ENCODE data around the gene CNPPD1. TPM values are rescaled to one million over a fixed set of nuclear protein-coding genes. Genes with fewer than 3 reads are reported as not detected.

Gene CNPPD1
- total RNA-seq, 1 donor from 2014 or later: 82.8 TPM

DNA sequence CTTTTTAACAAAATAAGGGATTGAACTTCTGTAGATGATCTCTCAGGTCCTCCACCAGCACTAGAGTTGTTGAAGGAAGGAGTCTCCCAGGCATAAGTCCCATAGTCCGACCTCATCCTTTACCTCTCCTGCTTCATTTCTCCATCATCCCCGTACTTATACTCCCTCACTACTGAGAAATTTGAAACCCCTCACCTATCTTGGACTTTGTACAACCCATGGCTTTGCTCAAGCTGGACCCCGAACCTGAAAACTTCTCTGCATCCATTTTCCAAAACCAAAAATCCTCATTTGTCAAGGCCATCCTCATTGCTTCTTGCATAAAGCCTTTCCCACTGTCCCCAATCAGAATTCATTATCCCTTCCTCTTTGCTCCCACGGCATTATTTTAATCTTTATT is 15.6 kb downstream of the CNPPD1 start:
- DNase-seq (ENCODE audit: low spot score): no peak

DNA sequence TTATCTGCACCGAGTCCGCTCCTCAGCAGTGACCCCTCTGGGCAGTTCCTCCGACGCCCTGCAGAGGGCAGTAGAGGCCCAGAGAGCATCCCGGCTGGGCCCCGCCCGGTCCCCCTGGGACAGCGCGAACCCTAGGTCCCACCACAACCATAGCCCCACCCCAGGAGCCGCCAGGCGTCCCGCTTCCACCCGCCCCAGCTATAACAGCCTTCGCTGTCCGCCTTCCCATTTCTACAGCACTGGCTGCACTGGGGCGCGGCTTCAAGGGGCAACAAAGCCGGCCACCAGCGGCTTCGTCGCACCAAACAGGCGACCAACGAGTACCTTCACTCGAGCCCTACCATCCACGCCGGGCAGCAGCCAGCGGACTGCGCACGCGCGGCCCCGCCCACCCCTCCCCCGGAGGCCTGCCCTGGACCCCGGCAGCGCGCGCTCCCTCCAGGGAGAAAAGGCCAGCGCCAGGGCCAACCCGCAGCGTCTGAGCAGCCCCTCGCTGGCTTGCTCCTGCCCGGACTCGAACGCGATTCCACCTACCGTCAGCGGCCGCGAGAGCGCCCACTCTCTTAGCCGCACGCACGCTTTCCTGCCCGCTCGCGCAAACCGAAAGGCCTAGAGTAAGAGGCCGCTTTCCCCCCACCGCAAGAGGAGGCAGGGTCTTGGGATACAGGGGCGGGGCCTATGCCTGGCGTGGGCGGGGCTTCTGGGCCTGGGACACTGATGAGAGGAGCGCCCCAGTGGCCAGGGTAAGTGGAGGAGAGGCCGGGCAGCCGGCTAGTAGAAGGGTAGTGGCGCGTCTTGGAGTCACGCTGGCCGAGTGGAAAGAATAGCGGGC is 16.3 kb downstream of the CNPPD1 start, which contains the start of gene NHEJ1:
TSS of gene NHEJ1 (minus strand) at position 630 of the 832 bp plus-strand sequence. CDS start 2,453 bp downstream, outside the sequence.
- peak; percentile 97 for DNase-seq (ENCODE audit: low spot score)

DNA sequence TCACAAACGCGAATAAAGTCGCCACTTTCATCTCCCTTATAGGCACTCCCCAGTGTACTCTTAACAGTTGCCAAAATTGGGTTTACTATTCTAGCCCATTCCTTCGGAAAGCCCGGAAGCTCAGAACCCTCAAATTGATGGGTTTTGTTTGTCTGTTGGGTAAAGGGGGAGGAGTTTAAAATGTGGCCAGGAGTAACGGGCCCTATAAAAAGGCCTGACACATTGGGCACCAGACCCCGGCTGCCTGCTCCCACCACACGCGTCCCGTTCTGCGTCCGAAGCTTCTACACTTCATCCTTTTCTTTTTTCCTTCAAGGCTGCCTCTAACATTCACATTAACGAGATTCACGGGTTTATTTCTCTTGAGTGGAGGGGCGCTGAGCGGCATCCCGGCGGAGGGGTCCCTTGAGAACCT is 16.9 kb downstream of the CNPPD1 start:
- no peak for DNase-seq (ENCODE audit: low spot score)

DNA sequence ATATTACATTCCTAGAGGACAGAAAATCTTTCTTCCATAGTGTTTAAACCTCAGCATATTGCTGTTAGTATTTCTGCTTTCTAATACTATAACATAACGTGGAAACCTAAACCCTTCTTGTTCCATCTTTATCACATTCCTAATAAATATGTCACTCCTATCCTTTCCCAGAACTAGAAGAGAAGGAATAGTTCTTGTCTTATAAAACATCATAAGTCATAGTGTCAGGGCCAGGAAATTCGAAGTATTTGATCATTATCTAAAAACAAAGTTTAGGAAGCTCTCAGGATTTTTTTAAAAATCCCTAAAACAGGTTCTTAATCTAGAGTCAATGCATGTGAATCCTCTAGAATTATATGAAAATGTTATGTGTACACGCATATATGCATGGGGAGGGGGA is 18.1 kb downstream of the CNPPD1 start:
- DNase-seq (ENCODE audit: low spot score): no peak

DNA sequence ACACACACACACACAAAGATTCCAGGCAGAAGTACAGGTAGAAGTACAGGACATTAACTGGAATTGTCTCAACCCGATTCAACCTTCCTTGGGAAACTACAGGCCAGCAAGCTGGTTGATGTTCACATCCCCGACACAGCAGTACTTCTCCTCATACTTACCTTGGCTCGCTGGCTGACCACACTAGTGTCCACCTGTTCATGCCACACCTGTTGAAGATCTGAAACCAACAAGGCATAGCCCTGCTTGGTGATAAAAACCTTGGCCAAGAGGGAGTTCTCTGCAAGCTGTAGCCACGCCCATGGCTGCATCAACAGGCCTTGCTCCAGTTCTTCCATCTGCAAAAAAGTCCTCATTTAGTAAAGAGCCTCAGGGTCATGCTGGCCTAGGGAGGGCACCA is 18.7 kb downstream of the CNPPD1 start:
- DNase-seq (ENCODE audit: low spot score): peak; percentile 57

DNA sequence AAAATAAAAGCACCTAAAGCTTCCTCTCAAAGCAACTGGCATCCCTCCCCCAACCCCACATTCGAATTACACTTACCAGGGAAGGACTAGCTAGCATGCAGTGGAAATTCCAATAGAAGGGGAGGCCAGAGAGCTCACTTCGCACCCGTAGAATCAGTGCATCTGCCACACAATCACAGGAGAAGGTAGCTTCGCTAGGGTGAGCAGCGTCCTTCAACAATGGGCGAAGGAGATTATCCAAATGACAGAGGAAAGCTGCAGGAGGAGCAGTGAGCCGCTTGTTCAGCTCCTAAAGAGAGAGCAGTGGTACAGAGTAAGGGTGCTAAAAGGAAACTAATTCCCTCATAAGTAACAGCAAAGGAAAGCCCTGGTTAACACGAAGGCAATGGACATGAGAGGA is 19.3 kb downstream of the CNPPD1 start:
- DNase-seq (ENCODE audit: low spot score): no peak

DNA sequence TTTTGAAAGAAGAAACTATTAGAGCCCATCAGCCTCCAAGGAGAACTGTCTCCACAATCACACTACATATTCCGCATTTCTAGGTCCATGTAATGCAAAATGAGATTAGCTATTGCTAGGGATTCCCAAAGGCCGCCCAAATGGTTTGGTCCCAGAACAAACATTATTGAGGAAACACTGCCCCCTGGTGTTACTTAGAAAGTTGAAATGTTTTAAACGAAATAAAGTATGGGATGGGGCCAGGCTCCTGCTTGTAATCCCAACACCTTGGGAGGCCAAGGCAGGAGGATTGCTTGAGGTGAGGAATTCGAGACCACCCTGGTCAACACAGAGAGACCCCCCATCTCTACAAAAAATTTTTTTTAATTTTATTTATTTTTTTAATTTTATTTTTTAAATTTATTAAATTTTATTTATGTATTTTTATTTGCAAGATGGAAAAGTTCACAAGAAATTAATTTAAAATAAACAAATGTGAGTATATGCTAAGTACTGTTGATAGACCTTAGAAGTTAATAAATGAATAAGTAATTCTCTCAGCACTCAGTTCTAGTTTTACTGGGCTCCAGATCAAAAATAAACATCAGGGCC is 21.6 kb downstream of the CNPPD1 start:
- no peak for DNase-seq (ENCODE audit: low spot score)

DNA sequence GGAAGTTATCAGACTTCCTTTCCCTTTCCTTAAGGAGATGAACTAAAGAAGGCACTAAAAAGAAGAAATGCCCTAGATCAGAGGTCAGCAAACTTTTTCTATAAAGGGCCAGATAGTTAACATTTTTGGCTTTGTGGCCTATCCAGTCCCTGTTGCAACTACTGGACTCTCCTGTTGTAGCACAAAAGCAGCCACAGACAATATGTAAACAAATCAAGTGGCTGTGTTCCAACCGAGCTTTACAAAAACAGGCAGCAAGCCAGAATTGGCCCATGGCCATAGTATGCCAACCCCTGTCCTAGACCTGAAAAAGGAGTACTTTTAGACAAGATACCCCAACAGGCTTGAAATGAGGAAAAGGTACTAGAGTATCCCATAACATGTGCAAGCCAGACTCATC is 27.1 kb downstream of the CNPPD1 start:
- DNase-seq (ENCODE audit: low spot score): no peak

DNA sequence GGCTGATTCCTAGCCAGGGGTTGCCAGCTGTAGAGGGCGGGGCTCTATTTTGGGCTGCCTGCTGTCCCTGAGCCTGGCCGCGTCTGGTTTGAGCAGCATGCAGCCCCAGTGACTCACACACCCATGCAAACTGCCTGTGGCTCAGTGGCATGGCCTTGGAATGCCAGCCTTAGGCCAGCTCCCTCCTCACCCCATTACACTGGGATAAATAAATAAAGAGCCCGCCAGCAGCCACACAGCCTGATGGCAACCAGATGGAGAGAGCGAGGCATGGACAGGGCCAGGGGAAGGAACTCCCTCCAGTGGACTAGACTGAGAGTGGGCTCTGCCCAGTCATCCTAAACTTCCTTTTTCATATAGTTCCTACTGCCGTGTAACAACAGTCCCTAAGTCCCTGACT is 34.4 kb downstream of the CNPPD1 start:
- DNase-seq (ENCODE audit: low spot score): no peak

DNA sequence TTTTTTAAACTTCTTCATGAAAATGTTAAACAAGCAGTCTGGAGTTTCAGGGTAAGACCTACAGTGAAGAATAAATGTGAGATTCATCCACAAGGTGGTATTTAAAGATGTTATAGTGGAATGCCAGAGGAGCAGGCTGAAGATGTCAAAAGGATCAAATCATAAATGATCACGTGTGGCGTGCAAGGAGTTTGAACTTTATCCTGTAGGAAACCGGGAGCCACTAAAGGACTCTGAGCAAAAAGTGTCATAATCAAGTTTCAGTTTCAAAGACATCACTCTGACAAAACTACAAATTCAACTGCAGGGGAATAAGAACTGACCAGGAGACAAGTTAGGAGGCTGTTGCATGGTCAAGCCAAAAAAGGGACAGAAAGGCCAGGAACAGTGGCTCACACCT is 36.0 kb downstream of the CNPPD1 start:
- DNase-seq (ENCODE audit: low spot score): no peak

DNA sequence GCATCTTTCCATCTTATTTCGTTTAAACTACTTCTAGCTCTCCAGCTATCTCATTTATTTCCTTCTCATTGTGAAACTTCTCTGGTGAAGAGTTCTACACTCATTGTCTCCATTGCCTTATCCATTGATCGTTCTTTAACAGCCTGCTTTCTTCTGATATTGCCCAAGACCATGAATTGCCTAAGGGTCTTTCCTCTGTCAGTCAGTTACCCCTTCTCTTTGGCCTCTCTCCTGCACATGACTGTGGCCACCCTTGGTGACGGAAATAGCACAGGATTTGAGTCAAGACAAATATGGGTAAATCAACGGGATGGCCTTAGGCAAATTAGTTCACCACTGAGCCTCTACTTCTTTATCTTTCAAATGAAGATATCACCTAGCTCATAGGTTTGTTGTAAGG is 42.7 kb downstream of the CNPPD1 start:
- no peak for DNase-seq (ENCODE audit: low spot score)

DNA sequence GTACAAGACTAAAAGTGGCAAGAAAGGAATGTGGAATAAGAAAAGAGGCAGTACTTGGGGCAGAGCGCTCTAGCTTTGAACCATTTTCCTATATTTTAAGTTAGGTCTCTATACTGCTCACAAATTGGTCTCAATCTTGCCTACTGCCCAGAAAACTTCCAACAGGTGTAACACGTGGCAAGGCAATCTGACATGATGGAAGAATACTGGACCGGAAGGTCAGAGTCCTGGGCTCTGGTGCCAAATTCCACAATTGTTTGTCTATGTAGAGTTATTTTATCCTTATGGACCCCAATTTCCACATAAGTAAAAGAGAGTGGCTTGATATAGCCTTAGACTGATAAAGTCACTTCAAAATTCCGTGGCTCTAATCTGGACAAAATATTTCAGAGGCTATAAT is 45.0 kb downstream of the CNPPD1 start:
- no peak for DNase-seq (ENCODE audit: low spot score)

DNA sequence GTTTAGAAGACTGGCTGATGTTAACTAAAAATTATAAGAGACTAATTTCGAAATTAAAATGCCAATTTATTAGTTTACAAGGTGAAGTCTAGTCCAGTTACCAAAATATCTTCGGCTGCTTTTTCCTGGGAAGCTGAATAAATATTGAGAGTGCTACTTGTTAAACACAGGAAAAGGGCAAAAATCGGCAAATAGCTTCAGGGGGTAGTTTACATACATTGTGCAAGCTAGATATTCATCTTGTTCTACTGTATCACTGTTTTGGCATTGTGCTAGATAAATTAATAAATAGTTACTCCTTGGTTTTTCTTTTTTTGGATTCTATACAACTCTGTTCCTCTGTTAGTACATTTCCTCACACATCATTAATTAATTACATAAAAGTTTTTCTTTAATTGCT is 45.4 kb downstream of the CNPPD1 start:
- DNase-seq (ENCODE audit: low spot score): no peak

DNA sequence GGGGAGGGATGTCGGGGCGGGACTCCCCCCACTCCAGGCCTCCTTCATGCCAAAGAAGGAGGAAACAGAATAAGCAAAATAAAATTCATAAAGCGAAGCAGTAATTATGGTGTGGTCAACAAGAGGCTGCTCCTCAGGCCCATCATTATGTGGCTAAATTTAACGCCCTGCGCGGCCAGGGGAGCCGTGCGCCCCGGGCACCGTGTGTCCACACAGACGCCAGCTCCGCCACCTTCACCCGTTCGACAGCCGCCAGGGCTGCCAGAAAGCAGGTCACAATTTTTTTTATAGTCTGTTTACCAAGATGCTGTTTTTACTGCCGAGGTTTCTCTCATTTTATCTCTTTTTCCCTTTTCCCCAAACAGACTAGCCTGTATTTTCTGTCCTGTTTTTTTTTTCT is 47.1 kb downstream of the CNPPD1 start:
- DNase-seq (ENCODE audit: low spot score): no peak

DNA sequence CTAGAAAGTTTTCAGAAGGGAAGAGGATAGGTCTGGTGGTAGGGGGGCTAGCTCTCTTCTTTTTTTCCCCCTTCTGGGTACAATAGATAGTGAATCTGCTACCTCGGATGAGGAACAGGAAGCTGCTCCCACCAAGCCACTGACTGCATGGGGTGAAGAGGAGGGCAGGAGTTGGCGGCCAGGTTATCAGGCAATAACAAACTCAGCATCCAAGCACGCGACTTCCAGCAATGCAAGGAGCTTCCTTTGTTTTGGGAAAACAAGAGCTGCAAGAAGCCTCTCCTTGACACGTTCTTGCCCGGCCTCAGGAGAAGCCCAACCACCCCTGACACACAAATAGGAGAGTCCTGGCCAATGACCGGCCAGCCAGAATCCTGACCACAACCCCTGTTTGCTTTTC is 48.3 kb downstream of the CNPPD1 start:
- no peak for DNase-seq (ENCODE audit: low spot score)

DNA sequence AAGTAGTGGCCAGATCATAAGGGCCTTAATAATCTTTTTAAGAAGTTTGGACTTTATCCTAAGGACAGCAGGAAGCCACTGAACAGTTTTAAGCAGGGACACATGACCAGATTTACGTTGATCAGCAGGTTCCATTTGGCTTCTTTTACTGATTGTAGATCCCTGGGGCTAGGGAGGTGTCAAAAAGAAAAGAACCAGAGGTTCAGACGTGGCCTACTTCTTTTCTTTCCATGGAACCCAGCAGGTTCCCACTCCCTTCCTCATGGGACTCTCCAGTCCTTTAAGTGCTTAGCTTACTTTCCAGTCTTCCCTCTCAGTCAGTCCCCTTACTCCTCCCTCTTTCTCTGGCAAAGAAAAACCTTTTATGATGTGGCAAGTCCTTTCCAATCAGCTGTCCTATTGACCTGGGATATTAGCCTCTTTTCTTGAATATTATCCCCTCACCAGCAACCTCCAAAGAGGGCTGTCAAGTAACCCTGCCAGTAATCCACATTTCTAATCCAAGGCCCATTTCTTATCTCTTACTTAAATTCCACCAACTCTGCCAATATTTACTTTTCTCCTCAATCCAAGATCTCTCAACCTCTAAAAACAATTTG is 49.6 kb downstream of the CNPPD1 start:
- DNase-seq (ENCODE audit: low spot score): no peak

DNA sequence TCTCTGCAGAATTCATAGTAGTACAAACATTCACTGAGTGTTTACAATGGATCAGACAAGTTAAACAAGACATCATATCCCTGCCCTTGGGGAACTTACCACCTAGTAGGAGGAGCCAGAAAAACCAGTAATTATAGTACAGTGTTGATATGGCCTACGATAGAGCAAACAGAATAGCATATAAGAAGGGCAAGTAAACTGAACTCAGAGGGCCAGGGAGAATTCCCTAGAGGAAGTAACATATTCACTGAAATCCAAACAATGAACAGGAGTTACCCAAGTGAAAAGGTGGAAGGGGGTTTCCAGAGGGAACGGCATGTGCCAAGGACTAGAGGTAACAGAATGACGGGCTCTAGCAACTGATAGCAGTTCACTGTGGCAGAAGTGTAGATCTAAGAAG is 50.2 kb downstream of the CNPPD1 start:
- no peak for DNase-seq (ENCODE audit: low spot score)

DNA sequence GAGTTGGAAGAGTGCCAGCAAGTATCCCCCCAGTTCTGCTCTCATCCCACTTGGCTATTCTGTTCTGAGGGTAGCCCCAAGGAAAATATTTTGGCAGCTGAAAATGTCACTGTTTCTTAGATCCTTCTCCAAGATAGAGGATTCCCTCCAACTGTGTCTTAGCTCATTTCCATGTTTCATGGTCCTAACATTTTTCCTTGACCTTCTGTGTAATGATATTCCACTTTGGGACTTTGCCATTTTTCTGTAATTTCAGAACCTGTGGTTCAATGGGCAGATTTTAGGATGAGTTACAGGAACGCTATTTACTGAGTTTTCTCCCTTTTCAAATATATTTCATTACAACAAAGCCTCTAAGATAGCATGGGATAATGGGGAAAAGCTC is 50.8 kb downstream of the CNPPD1 start:
- no peak for DNase-seq (ENCODE audit: low spot score)

DNA sequence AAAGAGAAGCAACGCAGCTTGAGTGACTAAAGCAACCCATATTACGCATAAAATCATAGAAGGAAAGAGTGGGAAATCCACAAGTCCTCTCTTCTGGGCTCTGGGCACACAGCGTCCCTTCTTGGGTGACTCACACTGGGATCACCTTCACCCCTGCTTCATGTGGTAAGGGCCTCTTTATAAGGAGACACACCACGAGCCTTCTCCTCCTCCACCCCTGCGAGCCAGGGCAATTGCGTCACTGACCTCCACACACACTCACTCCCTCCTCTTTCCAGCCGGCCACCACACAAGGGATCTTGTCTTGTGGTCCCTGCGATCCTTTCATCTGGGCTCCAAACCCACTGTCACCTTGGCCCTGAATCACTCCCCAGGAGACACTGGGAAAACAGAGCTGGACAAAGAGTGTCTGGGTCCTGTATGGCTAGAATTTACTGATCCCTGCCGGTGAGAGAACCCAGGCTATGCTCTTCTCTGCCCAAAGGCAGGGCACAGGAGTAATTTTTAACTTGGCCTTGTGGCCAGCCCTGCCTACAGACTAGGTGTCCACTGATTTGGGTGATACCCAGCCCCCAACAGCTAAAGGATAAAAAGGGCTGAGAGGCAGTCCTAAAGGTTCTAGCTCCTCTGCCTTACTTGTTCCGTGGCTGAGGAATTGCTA is 51.4 kb downstream of the CNPPD1 start:
- DNase-seq (ENCODE audit: low spot score): no peak

DNA sequence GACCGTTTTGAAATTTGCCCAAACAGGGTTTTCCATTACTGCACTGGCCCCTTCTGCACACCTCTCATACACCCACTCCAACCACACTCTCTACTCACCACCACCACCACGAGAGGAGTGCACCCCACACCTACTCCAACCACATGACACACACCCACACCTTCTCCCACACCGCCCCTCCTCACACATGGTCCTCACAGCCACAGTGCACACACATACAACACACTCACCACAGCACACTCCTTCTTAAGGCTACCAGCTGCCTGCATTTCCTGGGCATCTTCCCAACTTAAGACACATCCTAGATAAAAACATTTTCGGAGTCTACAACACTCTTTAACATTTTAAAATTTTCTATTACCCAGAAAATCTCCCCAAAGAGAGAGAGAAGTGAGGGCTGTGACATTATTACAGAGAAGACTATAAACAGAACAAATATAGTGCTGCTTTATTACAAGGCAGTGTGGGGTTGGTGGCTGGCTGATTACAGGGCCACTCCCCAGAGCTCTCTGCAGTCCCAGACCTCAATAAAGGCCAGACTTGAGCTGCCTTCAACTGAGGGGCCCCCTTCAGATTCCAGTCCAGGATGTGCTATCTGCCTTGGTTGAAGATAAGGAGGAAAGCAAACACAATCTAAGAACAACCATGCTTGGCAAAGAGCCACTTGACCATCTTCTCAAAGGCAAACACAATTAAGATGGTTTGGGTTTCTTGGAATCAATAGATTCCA is 52.2 kb downstream of the CNPPD1 start:
- no peak for DNase-seq (ENCODE audit: low spot score)

DNA sequence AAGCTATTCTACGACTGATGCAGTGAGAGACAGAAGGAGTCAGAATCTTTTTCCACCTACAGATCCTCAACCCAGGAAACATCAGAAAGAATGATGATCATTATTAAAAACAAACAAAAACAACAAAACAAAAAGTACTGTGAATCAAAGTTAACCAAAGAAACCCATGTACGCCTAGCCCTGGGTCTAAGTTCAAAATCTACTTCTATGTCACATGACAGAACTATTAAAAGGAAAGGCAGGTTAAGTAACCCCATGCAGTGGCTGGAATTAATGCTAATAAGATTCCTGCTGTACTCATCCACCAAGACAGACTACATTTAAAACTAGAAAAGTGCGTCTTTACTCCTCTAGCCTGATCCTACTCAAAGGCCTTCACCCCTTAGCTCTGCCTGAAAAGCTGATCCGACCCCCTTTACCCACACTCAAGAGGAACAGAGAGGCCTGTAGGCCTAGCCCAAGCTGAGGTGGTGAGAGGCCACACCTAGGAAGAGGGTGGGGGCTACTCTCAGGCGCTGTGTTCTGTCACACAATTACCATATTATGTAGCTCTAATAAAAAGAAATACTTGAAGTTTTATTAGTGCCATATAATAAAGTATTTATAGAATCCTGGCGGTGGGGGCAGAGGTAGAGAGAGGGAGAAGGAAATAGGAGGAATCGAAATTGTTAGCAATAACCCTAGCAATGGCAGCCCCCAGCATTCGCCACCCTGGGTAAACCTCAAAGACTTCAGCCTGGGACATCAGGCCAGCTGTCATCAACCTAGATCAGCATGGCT is 53.2 kb downstream of the CNPPD1 start:
- DNase-seq (ENCODE audit: low spot score): no peak

All from mesenteric fat pad (tissue), 1 donor.